Measurements from ENCODE around the gene UNC5A. TPM values are rescaled to one million over a fixed set of nuclear protein-coding genes. Genes with fewer than 3 reads are reported as not detected.

Gene UNC5A
- total RNA-seq, 2 experiments from 2014 or later = not detected

DNA sequence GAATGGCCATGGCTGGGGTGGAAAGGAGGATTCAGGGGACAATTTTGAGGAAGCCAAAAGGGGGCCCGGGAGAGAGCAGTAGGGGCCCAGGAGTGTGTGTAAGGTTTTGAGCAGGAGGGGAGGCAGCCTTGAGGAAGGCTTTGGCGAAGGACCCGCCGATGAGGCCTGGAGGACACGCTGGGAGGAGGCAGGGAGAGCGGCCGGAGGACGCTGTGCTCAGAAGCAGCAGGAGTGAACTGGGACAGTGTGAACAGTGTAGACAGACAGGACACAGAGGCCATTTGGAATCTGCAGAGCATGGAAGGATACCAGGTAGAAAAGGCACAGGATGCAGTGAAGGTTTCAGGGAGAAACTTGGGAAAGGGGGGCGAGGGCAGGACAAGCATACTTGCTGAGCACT is 14.9 kb downstream of the UNC5A start:
- H3K27me3 Mint-ChIP-seq = peaks cover 7% of the 10 kb centered on the region
- ChIA-PET CTCF (no interaction called here), POLR2A (no interaction called here)
- H3K36me3 Mint-ChIP-seq (ENCODE audit: low read depth) = no peaks in the 10 kb centered on the region
- no peaks in the 10 kb centered on the region for H3K9me3 Mint-ChIP-seq
- H3K4me3 Mint-ChIP-seq = no peak overlapping the region
- no peaks in the 10 kb centered on the region for H3K4me1 Mint-ChIP-seq
- no peak for DNase-seq
- no peak overlapping the region for H3K27ac Mint-ChIP-seq

DNA sequence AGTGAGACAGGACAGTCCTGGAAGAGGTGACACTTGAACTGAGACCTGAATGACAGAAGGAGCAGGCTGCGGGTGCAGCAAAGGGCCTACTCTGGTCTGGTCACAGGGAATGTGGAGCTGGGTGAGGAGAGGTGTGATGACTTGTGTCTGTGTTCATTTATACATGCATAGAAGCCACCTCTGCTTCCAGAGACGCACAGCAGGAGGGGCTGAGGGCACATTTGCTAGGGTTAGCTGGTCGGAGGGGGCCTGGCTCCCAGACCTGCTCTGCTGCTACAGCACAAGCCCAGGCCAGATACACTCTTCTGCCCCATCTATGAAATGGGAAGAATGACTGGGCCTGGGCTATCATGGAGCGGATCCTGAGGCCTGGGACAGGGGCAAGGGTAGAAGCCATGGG is 15.6 kb downstream of the UNC5A start:
- Mint-ChIP-seq H3K27me3 (peaks cover 5% of the 10 kb centered on the region), H3K4me1 (no peaks in the 10 kb centered on the region), H3K4me3 (no peak overlapping the region), H3K27ac (no peak overlapping the region), H3K36me3 (ENCODE audit: low read depth) (no peaks in the 10 kb centered on the region), H3K9me3 (no peaks in the 10 kb centered on the region)
- ChIA-PET CTCF (no interaction called here), POLR2A (no interaction called here)
- no peak for DNase-seq

- no peaks in the 10 kb centered on the region for H3K4me1 Mint-ChIP-seq
- no peaks in the 10 kb centered on the region for H3K36me3 Mint-ChIP-seq (ENCODE audit: low read depth)
- DNase-seq = no peak
- no peaks in the 10 kb centered on the region for H3K27me3 Mint-ChIP-seq
- POLR2A ChIA-PET = no interaction called here
- CTCF ChIA-PET = no interaction called here
- no peaks in the 10 kb centered on the region for H3K9me3 Mint-ChIP-seq
- H3K27ac Mint-ChIP-seq = no peak overlapping the region
- H3K4me3 Mint-ChIP-seq = no peak overlapping the region
Observed at GRCh38 chr5:176827736-176828414, 17.5 kb downstream of the UNC5A start.

DNA sequence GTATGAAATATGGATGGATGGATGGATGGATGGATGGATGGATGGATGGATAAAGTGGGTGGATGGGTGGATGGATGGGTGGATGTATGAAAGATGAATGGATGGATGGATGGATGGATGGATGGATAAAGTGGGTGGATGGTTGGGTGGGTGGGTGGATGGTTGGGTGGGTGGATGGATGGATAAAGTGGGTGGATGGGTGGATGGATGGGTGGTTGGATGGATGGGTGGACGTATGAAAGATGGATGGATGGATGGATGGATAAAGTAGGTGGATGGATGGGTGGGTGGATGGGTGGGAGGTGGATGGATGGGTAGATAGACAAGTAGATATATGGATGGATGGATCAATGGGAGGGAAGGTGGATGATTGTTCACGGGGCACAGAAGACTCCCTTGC is 19.0 kb downstream of the UNC5A start:
- POLR2A ChIA-PET = no interaction called here
- Mint-ChIP-seq H3K9me3 (no peaks in the 10 kb centered on the region), H3K4me1 (no peaks in the 10 kb centered on the region)

DNA sequence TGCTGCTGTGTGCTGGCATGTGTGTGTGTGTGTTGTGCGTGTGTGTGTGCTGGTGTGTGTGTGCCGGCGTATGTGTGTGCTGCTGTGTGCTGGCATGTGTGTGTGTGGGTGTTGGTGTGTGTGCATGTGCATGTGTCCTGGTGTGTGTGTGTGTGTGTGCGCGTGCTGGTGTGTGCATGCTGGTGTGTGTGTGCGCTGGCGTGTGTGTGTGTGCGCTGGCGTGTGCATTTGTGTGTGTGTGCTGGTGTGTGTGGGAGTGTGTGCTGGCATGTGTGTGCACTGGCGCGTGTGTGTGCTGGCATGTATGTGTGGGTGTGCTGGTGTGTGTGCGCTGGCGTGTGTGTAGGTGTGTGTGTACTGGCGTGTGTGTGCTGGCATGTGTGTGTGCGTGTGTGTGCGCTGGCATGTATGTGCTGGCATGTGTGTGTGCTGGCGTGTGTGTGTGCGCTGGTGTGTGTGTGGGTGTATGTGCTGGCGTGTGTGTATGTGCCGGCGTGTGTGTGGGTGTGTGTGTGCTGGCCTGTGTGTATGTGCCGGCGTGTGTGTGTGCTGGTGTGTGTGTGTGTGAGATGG is 20.1 kb downstream of the UNC5A start:
- no peaks in the 10 kb centered on the region for H3K36me3 Mint-ChIP-seq (ENCODE audit: low read depth)
- no peak overlapping the region for H3K4me3 Mint-ChIP-seq
- H3K4me1 Mint-ChIP-seq = no peaks in the 10 kb centered on the region
- POLR2A ChIA-PET = no interaction called here
- H3K27ac Mint-ChIP-seq = no peak overlapping the region
- no peaks in the 10 kb centered on the region for H3K9me3 Mint-ChIP-seq
- no peaks in the 10 kb centered on the region for H3K27me3 Mint-ChIP-seq
- CTCF ChIA-PET = no interaction called here
- DNase-seq = no peak

More for the DNA sequence above, 19.0 kb downstream of the UNC5A start:
- H3K36me3 Mint-ChIP-seq (ENCODE audit: low read depth) = no peaks in the 10 kb centered on the region
- no peak overlapping the region for H3K4me3 Mint-ChIP-seq
- H3K27ac Mint-ChIP-seq = no peak overlapping the region
- no peak for DNase-seq
- CTCF ChIA-PET = no interaction called here
- no peaks in the 10 kb centered on the region for H3K27me3 Mint-ChIP-seq

DNA sequence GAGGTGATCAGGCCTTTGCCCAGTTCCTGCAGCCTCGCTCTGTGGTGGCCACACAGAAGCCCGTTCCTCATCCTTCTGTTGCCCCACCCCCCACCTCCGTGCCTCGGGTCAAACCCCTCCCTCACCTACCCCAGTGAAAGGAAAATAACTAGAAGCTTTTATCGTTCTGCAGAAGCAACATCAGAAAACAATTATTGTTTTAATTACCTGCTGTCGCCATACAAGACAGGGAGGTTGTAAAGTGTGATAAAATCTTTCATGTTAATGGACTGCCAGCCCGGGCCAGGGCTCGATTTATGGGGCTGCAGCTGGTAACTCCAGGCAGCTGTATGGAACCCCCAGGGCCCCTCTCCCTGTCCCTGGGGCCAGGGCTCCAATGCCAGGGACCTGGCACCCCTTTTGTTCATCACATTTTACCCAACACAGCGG is 20.6 kb downstream of the UNC5A start:
- H3K27ac Mint-ChIP-seq = no peak overlapping the region
- ChIA-PET CTCF (no interaction called here), POLR2A (no interaction called here)
- H3K27me3 Mint-ChIP-seq = no peaks in the 10 kb centered on the region
- no peak for DNase-seq
- H3K4me1 Mint-ChIP-seq = no peaks in the 10 kb centered on the region
- H3K9me3 Mint-ChIP-seq = no peaks in the 10 kb centered on the region
- H3K36me3 Mint-ChIP-seq (ENCODE audit: low read depth) = no peaks in the 10 kb centered on the region
- H3K4me3 Mint-ChIP-seq = no peak overlapping the region

- no peaks in the 10 kb centered on the region for H3K9me3 Mint-ChIP-seq
- no peaks in the 10 kb centered on the region for H3K4me1 Mint-ChIP-seq
- H3K4me3 Mint-ChIP-seq = no peak overlapping the region
- no peaks in the 10 kb centered on the region for H3K36me3 Mint-ChIP-seq (ENCODE audit: low read depth)
- CTCF ChIA-PET = interaction anchor here (0.7 kb wide), 1 partner anchor 187 kb away, joined by 5 read pairs; no protein-coding TSS in a partner anchor
- no peak overlapping the region for H3K27ac Mint-ChIP-seq
- POLR2A ChIA-PET = no interaction called here
- H3K27me3 Mint-ChIP-seq = no peaks in the 10 kb centered on the region
- no peak for DNase-seq
Observed at GRCh38 chr5:176831425-176831824, 21.1 kb downstream of the UNC5A start.

- no peak for DNase-seq
- H3K27me3 Mint-ChIP-seq = no peaks in the 10 kb centered on the region
- no peak overlapping the region for H3K27ac Mint-ChIP-seq
- H3K4me3 Mint-ChIP-seq = no peak overlapping the region
- CTCF ChIA-PET = interaction anchor here (0.7 kb wide), 1 partner anchor 188 kb away, joined by 5 read pairs; no protein-coding TSS in a partner anchor
- POLR2A ChIA-PET = no interaction called here
- no peaks in the 10 kb centered on the region for H3K9me3 Mint-ChIP-seq
- no peaks in the 10 kb centered on the region for H3K4me1 Mint-ChIP-seq
- no peaks in the 10 kb centered on the region for H3K36me3 Mint-ChIP-seq (ENCODE audit: low read depth)
Observed at GRCh38 chr5:176832162-176832561, 21.8 kb downstream of the UNC5A start.

GRCh38 chr5:176833286-176833685 is 22.9 kb downstream of the UNC5A start:
- H3K4me1 Mint-ChIP-seq = no peaks in the 10 kb centered on the region
- no peak overlapping the region for H3K4me3 Mint-ChIP-seq
- H3K9me3 Mint-ChIP-seq = no peaks in the 10 kb centered on the region
- DNase-seq = no peak
- no peaks in the 10 kb centered on the region for H3K27me3 Mint-ChIP-seq
- ChIA-PET POLR2A (no interaction called here), CTCF (no interaction called here)
- H3K36me3 Mint-ChIP-seq (ENCODE audit: low read depth) = no peaks in the 10 kb centered on the region
- no peak overlapping the region for H3K27ac Mint-ChIP-seq

GRCh38 chr5:176835918-176836317 is 25.6 kb downstream of the UNC5A start:
- Mint-ChIP-seq H3K9me3 (no peaks in the 10 kb centered on the region), H3K27me3 (no peaks in the 10 kb centered on the region), H3K4me3 (no peak overlapping the region), H3K27ac (no peak overlapping the region), H3K4me1 (no peaks in the 10 kb centered on the region), H3K36me3 (ENCODE audit: low read depth) (no peaks in the 10 kb centered on the region)
- POLR2A ChIA-PET = no interaction called here
- DNase-seq = no peak
- CTCF ChIA-PET = no interaction called here

- H3K4me3 Mint-ChIP-seq = no peak overlapping the region
Observed at GRCh38 chr5:176836811-176837706, 26.7 kb downstream of the UNC5A start.

GRCh38 chr5:176837707-176838115 is 27.4 kb downstream of the UNC5A start:
- peak; percentile 80 for DNase-seq
- CTCF ChIA-PET = interaction anchor here (1.2 kb wide), 1 partner anchor 177 kb away, joined by 4 read pairs; no protein-coding TSS in a partner anchor
- POLR2A ChIA-PET = no interaction called here
- Mint-ChIP-seq H3K4me1 (no peaks in the 10 kb centered on the region), H3K27me3 (no peaks in the 10 kb centered on the region), H3K4me3 (no peak overlapping the region), H3K27ac (no peak overlapping the region), H3K9me3 (no peaks in the 10 kb centered on the region), H3K36me3 (ENCODE audit: low read depth) (no peaks in the 10 kb centered on the region)

More at GRCh38 chr5:176836811-176837706, 26.7 kb downstream of the UNC5A start:
- Mint-ChIP-seq H3K27me3 (no peaks in the 10 kb centered on the region), H3K36me3 (ENCODE audit: low read depth) (no peaks in the 10 kb centered on the region), H3K27ac (no peak overlapping the region), H3K9me3 (no peaks in the 10 kb centered on the region), H3K4me1 (no peaks in the 10 kb centered on the region)
- POLR2A ChIA-PET = no interaction called here
- no peak for DNase-seq
- CTCF ChIA-PET = no interaction called here

DNA sequence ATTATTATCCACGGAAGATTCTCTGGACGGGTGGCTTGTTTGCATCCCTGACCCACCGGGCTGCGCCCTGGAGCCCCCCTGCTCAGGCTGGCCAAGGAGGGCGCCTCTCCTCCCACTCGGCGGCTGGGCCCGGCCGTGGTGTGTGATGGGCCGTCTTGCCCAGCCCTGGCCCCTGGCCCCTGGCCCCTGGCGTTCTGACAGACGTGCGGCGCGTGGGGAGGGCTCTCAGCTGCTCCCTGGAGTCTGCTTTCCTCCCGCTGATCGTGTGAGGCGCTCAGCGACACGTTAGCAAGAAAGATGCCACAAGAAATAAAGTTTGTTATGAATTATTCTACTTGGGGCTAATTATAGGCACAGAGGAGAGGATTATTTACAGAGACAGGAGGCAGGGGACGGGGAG is 33.3 kb downstream of the UNC5A start:
- DNase-seq = no peak
- Mint-ChIP-seq H3K4me3 (no peak overlapping the region), H3K27ac (no peak overlapping the region), H3K27me3 (peaks cover 9% of the 10 kb centered on the region), H3K36me3 (ENCODE audit: low read depth) (no peaks in the 10 kb centered on the region), H3K4me1 (no peaks in the 10 kb centered on the region), H3K9me3 (no peaks in the 10 kb centered on the region)
- ChIA-PET CTCF (no interaction called here), POLR2A (no interaction called here)

All from activated CD4-positive, alpha-beta memory T cell treated with anti-CD3 and anti-CD28 coated beads, Interleukin-2, amount 10 ng/mL, durations not matched to agents 7 days and 5 days (primary cell).